Measurements from ENCODE around the gene PTMA. TPM values are rescaled to one million over a fixed set of nuclear protein-coding genes. Genes with fewer than 3 reads are reported as not detected.

Gene PTMA
- polyA plus RNA-seq, 1 of the 3 experiments (the other 2 are of a cell fraction) = 767 TPM

DNA sequence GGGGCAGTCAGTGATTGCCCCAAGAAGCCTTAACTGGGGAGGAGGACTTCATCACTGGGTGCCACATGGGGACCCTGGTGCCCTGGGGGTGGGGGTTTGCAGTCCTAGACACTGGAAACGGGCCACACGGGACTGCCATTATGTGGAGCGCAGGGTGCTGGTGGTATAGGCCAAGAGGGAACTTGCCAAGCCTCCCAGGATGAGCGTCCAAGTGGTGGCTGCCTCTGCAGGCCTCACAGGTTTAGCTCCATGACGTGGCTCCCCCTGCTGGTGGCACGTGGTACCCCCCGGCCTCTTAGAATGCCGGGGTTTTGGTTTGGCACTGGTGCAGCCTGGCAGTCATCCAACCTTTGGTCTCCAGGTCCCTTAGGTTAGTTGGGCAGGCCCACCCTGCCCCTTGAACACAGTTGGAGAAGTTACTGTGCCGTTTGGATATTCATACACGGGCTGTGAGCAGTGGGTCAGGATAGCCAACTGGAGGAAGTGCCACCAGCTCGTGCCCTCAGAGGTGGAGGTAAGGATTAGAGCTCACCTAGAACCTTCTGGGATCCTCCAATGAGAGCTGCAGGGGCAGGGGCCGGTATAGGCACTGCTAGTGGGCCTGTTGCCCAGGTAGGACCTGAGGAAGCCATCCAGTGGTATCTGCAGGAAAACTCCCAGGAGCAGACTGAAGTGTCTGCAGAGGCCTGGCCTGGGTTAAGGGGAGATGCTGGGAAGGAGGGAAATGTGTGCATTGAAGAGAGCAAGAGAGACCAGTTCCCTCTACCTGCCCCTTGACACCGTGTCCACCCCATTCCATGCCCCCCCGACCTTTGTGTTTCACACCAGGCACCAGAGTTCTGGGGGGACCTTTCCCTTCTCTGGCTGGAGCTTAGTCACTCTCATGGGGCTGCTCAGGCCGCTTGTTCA lies 5.7 kb downstream of the PTMA start (continued):
- TF ChIP-seq POLR2AphosphoS5 (IDR thresholded peaks at IDR 0.05; ENCODE audit: low read depth, low read length) (no peak; the same call in 1 of the 2 replicates), ELF1 (IDR thresholded peaks at IDR 0.05) (no peak), NFIC (IDR thresholded peaks at IDR 0.05; ENCODE audit: borderline replicate concordance) (peak; percentile 89), RFX5 (IDR thresholded peaks at IDR 0.05; ENCODE audit: low read length) (no peak), GATA2 (CRISPR knock-in tag; IDR thresholded peaks at IDR 0.05) (no peak), RXRA (IDR thresholded peaks at IDR 0.05; ENCODE audit: borderline replicate concordance, low read depth) (no peak)
- TF ChIP-seq, protein P1, sequence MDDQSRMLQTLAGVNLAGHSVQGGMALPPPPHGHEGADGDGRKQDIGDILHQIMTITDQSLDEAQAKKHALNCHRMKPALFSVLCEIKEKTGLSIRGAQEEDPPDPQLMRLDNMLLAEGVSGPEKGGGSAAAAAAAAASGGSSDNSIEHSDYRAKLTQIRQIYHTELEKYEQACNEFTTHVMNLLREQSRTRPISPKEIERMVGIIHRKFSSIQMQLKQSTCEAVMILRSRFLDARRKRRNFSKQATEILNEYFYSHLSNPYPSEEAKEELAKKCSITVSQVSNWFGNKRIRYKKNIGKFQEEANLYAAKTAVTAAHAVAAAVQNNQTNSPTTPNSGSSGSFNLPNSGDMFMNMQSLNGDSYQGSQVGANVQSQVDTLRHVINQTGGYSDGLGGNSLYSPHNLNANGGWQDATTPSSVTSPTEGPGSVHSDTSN (IDR thresholded peaks at IDR 0.05) = peak; percentile 53
- TF ChIP-seq, protein P2, sequence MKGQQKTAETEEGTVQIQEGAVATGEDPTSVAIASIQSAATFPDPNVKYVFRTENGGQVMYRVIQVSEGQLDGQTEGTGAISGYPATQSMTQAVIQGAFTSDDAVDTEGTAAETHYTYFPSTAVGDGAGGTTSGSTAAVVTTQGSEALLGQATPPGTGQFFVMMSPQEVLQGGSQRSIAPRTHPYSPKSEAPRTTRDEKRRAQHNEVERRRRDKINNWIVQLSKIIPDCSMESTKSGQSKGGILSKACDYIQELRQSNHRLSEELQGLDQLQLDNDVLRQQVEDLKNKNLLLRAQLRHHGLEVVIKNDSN (IDR thresholded peaks at IDR 0.05; ENCODE audit: borderline replicate concordance, low read depth) = peak; percentile 63; the same call in 1 of the 2 replicates
- TF ChIP-seq, protein P3, sequence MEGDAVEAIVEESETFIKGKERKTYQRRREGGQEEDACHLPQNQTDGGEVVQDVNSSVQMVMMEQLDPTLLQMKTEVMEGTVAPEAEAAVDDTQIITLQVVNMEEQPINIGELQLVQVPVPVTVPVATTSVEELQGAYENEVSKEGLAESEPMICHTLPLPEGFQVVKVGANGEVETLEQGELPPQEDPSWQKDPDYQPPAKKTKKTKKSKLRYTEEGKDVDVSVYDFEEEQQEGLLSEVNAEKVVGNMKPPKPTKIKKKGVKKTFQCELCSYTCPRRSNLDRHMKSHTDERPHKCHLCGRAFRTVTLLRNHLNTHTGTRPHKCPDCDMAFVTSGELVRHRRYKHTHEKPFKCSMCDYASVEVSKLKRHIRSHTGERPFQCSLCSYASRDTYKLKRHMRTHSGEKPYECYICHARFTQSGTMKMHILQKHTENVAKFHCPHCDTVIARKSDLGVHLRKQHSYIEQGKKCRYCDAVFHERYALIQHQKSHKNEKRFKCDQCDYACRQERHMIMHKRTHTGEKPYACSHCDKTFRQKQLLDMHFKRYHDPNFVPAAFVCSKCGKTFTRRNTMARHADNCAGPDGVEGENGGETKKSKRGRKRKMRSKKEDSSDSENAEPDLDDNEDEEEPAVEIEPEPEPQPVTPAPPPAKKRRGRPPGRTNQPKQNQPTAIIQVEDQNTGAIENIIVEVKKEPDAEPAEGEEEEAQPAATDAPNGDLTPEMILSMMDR (IDR thresholded peaks at IDR 0.05) = peak; percentile 95

DNA sequence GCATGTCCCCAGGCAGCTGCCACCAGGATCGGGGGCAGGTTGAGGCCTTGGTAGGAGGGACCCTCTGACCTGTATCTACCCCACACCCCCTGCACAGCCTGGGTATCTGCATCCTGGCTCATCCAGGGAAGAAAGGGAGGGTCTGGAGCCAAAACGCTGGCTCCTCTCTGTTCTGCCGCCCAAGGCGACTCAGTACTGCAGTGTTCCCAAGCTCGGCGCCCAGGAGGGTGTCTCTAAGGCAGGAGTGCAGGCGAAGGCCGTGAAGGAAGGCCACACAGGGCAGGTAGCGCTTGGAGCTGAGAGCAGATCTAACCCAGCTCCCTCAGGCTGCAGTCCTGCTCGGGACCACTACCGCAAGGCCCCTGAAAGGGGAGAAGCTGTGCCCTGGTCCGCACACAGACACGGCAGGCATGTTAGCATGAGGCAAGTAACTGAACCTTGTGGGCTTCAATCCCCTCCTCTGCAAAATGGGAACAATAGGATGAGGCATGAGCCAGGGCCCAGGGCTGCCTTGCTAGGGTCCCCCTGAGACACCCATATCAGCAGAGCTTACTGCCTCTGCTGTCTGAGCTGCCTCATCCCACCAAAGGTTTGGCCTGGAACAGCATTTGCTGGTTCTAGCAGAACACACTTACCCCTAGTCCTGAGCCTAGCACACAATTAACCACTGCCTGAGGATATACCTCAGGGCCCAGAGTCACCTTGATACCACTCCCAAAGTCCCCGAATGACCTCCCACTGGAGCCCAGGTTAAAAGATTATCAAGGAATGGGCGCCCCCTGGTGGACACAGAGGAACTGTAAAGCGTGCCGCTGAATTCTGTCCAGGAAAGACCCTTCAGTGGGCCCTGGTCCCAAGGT lies 6.5 kb downstream of the PTMA start:
- Histone ChIP-seq H3K27me3 (ENCODE audit: insufficient read depth) (no peaks in the 10 kb centered on the region), H3K9me2 (no peaks in the 10 kb centered on the region), H4K20me1 (ENCODE audit: insufficient read depth) (peaks cover 50% of the 10 kb centered on the region), H3K79me2 (ENCODE audit: insufficient read depth) (peaks cover 36% of the 10 kb centered on the region), H3K4me3 (ENCODE audit: low read depth in 2 of 2, low read length in 1 of 2) (no peak overlapping the region; a peak in 1 of 4 replicates), H3K4me2 (no peak overlapping the region), H2AFZ (ENCODE audit: low read depth) (no peak overlapping the region), H3K36me3 (replicated peaks in 1 of 2; ENCODE audit: control insufficient read depth in 1 of 2, insufficient read depth in 2 of 2, low read length in 1 of 2) (peaks cover 17 to 23% of the 10 kb centered on the region in 2 experiments), H3K9me3 (no peaks in the 10 kb centered on the region), H3F3A (replicated peaks; ENCODE audit: insufficient read depth) (peaks cover 27% of the 10 kb centered on the region), H3K9ac (no peak overlapping the region), H3K27ac (ENCODE audit: low read depth in 2 of 2, low read length in 1 of 2) (peak overlapping the region; percentile 50 to 56), H3K4me1 (ENCODE audit: control insufficient read depth in 1 of 2, insufficient read depth in 2 of 2, low read depth in 1 of 2, low read length in 1 of 2) (peaks cover 20 to 32% of the 10 kb centered on the region in 2 experiments; a peak in 3 of 4 replicates)
- peak; percentile 76 for DNase-seq
- 55% methylated on average over 12 of the region's 17 CpGs for WGBS (ENCODE audit: low lambda C conversion rate)
- CTCF ChIA-PET = interaction anchor here (0.5 to 34.6 kb wide), 59 partner anchors 8 to 478 kb away, joined by 3 to 1218 read pairs (median 5); partner anchors contain the start of gene COPS7B
- POLR2A ChIA-PET = interaction anchor here (0.6 to 3.4 kb wide), 12 partner anchors 11 to 101 kb away, joined by 3 to 20 read pairs (median 4); no protein-coding TSS in a partner anchor
- peak; percentile 73 for TF ChIP-seq SMC3 (IDR thresholded peaks at IDR 0.05; ENCODE audit: low read depth, low read length)
- no peak; the same call in 1 of the 2 replicates for TF ChIP-seq POLR2AphosphoS5 (IDR thresholded peaks at IDR 0.05; ENCODE audit: low read depth, low read length)
- no peak for TF ChIP-seq NRF1 (IDR thresholded peaks at IDR 0.05; ENCODE audit: low read depth, low read length)
- 0 out of 2 replicates have a peak, but pooled peaks have one; percentile 23 for TF ChIP-seq JUND (IDR thresholded peaks at IDR 0.05)
- TF ChIP-seq, protein P4, sequence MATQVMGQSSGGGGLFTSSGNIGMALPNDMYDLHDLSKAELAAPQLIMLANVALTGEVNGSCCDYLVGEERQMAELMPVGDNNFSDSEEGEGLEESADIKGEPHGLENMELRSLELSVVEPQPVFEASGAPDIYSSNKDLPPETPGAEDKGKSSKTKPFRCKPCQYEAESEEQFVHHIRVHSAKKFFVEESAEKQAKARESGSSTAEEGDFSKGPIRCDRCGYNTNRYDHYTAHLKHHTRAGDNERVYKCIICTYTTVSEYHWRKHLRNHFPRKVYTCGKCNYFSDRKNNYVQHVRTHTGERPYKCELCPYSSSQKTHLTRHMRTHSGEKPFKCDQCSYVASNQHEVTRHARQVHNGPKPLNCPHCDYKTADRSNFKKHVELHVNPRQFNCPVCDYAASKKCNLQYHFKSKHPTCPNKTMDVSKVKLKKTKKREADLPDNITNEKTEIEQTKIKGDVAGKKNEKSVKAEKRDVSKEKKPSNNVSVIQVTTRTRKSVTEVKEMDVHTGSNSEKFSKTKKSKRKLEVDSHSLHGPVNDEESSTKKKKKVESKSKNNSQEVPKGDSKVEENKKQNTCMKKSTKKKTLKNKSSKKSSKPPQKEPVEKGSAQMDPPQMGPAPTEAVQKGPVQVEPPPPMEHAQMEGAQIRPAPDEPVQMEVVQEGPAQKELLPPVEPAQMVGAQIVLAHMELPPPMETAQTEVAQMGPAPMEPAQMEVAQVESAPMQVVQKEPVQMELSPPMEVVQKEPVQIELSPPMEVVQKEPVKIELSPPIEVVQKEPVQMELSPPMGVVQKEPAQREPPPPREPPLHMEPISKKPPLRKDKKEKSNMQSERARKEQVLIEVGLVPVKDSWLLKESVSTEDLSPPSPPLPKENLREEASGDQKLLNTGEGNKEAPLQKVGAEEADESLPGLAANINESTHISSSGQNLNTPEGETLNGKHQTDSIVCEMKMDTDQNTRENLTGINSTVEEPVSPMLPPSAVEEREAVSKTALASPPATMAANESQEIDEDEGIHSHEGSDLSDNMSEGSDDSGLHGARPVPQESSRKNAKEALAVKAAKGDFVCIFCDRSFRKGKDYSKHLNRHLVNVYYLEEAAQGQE (IDR thresholded peaks at IDR 0.05; ENCODE audit: low read depth, low read length) = no peak
- TF ChIP-seq GATA2 (CRISPR knock-in tag; IDR thresholded peaks at IDR 0.05) = no peak
- TF ChIP-seq ELF1 (IDR thresholded peaks at IDR 0.05) = no peak
- no peak for TF ChIP-seq EP300 (IDR thresholded peaks at IDR 0.05; ENCODE audit: borderline replicate concordance in 1 of 2, low read depth in 1 of 2, low read length in 1 of 2)
- peak; percentile 79 for TF ChIP-seq RAD21 (IDR thresholded peaks at IDR 0.05; ENCODE audit: low read length)
- peak; percentile 46 for TF ChIP-seq CHD2 (IDR thresholded peaks at IDR 0.05; ENCODE audit: low read length, partially characterized antibody)
- TF ChIP-seq NFIC (IDR thresholded peaks at IDR 0.05; ENCODE audit: borderline replicate concordance) = no peak
- TF ChIP-seq SIN3A (IDR thresholded peaks at IDR 0.05; ENCODE audit: borderline replicate concordance, low read depth, low read length) = peak; percentile 86; the same call in 1 of the 2 replicates
- TF ChIP-seq RXRA (IDR thresholded peaks at IDR 0.05; ENCODE audit: borderline replicate concordance, low read depth) = no peak

Measured in SK-N-SH (cell line).